NCI-H2171 (cell line): Measurements from ENCODE around the gene MICOS13.
"Not testable (repeated sequence)": the region's sequence is repeated elsewhere in the genome, so short reads cannot be mapped to it uniquely, and the experiment has no call there.

Source experiments
- DNase-seq: peaks from one replicate; lab custom pipeline; 2025; lab: John Stamatoyannopoulos, UW

The MICOS13 gene

GRCh38 chr19:5700455-5701092, 20.3 kb upstream of the MICOS13 start:
- no peak for DNase-seq

DNA sequence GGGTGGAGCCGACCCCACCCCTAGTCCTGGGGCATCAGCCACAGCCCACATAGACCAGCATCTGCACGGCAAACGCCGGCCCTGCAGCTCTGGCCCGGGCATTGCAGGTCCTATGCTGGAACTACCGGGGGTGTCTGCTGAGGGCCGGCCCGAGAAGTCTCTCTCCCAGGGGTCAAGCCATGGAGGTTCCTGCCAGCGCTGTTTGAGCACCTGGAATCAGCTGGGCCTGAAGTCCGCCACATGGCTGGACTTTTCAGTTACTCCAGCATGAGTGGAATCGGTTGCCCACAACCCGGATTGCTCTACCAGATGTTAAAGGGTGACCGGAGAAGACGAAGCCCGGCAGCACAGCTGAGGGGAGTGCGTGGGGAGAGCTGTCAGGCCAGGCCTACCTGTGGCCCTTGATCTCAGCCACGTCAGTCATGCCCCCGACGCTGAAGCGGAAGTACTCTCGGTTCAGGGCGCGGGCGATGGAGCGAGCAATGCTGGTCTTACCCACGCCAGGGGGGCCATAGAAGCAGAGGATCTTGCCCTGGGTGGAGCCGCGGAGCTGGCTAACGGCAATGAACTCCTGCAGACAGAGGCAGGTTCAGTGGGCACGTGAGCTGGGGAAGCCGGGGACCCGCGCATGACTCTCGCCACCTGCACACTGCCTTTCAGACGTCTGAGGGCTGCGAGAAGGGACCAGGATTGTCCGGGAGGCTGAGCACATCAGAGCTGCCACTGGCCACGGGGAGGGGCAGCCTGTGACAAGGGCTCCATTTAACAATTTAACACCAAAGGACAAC, 18.5 kb upstream of the MICOS13 start:
- DNase-seq, result no peak

DNA sequence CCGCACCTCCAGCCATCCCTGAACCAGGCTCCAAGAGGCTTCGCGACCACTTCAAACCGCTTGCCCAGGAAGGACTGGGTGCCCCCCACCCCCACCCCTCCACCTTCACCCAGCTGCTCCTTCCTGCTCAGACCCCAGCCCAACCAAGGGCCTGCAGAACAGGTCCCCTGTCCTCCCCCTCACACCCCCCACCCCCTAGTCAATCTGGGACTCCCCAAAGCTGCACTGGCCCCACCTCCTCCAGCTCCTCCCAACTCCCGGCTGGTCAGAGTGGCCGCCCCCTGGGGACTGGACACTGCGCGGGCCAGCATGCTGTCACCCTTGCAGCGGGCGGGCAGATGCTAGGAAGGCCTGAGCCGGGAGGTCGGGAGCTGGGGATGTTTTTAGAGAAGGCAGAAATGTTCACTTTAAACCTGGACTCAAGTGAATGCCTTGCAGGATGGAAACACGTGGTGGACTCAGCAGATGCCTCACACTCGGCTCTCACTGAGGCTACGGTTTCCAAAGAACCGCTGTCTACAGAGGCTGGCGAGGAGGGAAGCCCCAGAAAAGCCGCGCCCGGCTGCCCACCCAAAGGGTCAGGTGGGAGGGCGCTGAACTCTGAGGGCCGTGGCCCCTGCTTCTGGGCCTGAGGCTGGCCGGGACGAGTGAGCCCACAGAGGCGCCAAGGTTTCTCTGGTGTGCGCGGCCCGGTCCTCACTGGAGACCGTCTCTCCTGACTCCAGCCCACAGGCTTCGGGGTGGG, 17.7 kb upstream of the MICOS13 start:
- no peak for DNase-seq

DNA sequence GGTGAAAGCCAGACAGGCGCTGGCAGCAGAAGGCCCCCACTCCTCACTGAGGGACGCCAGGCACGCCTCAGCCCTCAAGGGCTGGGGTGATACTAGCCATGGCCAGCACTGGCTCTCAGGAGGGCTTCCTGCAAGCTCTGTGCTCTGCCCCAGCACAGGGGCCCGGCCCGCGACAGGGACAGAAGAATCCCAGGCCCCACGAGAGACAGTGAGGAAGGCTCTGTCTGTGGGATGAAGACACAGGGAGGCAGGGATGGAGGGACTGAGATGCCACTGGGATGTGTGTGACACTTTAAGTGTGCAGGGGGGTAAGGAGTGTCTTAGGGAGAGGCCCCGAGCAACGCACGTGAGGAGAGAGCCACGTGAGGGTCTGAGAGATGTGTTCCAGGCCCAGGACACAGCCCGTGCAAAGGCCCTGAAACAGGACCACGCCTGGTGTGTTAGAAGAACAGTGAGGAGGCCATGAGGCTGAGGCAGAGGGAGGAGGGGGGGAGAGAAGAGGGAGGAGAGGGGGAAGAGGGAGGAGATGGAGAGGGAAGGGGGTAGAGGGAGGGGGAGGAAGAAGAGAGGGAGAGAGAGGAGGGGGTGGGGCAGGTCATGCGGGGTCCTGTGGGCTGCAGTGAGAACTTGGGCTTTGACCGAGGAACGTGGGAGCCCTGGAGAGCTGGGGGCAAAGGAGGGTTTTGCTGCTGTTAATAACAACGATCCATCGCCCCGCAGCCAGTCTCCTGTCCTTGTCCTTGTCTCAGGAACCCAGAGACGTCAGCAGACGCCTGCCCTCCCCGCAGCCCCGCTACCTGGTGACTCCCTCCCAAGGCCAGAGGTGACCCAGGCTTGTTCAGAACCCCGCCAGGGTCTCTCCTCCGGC, 16.9 kb upstream of the MICOS13 start:
- DNase-seq, result no peak

GRCh38 chr19:5696196-5697021, 16.1 kb upstream of the MICOS13 start:
- no peak for DNase-seq

GRCh38 chr19:5695649-5696195, 15.4 kb upstream of the MICOS13 start:
- DNase-seq, result no peak

GRCh38 chr19:5694956-5695648, 14.8 kb upstream of the MICOS13 start:
- no peak for DNase-seq

- no peak for DNase-seq
Measured at GRCh38 chr19:5694167-5694955, 14.0 kb upstream of the MICOS13 start.

- DNase-seq, result no peak
Measured at GRCh38 chr19:5693195-5694166, 13.2 kb upstream of the MICOS13 start.

GRCh38 chr19:5692723-5693194, 12.4 kb upstream of the MICOS13 start:
- no peak for DNase-seq

DNA sequence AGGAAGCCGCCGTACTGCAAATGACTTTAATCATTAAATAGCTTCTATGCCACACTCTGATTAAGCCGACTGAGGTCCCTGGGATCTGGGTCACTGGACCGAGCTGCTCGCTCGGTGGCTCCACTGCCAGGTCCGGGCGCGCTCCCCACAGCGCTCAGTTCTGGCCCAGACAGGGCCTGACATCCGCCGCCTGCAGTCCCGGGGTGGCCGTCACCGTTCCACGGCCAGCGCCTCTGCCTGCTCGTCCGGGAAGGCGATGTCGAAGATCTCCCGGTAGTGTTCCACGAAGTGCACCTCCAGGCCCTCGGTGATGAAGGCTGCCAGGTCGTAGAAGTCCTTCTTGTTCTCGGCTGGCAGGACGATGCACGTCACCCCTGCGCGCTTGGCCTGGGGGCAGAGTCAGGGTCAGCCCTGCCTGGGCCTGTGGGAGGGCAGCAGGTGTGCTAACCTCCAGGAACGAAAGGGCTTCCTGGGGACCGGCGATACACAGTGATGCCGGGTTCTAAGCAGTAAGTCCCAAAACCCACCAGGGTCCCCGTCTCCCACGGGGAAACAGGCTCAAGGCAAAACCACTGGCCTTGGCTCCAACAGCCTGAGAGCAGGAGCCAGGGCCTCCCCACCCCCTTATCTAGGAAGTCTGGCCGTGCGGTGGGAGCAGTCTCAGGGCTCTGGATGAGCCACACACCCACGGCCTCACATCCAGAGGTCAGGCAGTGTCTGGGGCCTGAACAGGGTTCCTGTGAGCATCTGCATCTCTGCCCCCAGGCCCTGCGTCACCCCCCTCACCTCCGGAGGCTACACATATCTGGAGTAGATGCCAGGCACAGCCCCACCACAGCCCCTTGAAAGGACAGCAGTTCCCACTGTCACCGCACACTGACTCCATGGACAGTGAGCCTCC, 11.8 kb upstream of the MICOS13 start:
- DNase-seq, result no peak

- peak; percentile 20 for DNase-seq
Measured at GRCh38 chr19:5690955-5691821, 10.9 kb upstream of the MICOS13 start.

- DNase-seq, result peak; percentile 95
Measured at GRCh38 chr19:5690125-5690954, 10.0 kb upstream of the MICOS13 start, which contains the start of gene RPL36. RPL36 (plus strand) TSS chr19:5690295; CDS start chr19:5690508, 213 bp downstream.

DNA sequence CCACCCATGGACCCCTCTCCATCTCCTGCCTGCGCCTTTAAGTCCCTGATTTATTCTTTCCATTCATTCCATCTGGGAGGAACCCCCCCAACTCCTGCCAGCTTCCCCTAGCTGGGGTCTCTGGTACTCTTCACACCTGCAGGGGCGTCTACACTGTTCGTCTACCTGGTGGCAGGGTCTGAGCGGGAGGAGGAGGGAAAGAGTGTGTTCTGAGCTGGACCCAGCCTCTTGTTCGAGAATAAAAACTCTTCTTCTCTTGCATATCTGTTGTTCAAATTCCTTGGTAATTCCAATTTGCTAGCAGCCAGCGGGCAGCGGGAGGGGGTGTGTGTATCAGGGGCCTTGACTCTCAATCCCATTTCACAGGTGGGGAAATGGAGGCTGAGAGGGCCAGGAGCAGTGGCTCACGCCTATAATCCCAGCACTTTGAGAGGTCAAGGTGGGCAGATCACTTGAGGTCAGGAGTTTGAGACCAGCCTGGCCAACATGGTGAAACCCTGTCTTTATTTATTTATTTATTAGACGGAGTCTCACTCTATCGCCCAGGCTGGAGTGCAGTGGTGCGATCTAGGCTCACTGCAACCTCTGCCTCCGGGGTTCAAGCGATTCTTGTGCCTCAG, 8.1 kb upstream of the MICOS13 start:
- not testable (repeated sequence) for DNase-seq
